GM12878 (cell line): ENCODE results near the gene MTIF2. TPM values are rescaled to one million over a fixed set of nuclear protein-coding genes. Genes with fewer than 3 reads are reported as not detected.

Experiments
- ATAC-seq: fragments of 200-7000 bp; cut with Tn5 transposase; 3 replicates; pipeline ENCODE4 v1.9.1; 2020; ENCODE audit warnings: mild to moderate bottlenecking, moderate library complexity
- BruUV-seq: library from RNA; stranded (reverse); fragments of 400-500 nt; replicated peaks from 2 replicates; lab custom pipeline; 2021; lab: Mats Ljungman, UMichigan
- CTCF ChIA-PET: fragments of 300-600 bp; sonication (Branson Sonifier 250); formaldehyde crosslinking; extraction: SDS; loops from one replicate; lab custom pipeline; 2021; ENCODE audit warnings: inconsistent platforms; lab: Yijun Ruan, JAX
- POLR2A ChIA-PET: fragments of 350-600 bp; formaldehyde crosslinking; extraction: SDS; loops from one replicate; lab custom pipeline; 2021; ENCODE audit warnings: inconsistent platforms; lab: Charles Lee
- RAD21 ChIA-PET: fragments of 300-600 bp; sonication (Branson Sonifier 250); formaldehyde crosslinking; loops from one replicate; lab custom pipeline; 2023; ENCODE audit warnings: antibody characterized with exemption; ENCODE audit not compliant: unreplicated experiment; lab: Charles Lee
- SMC1A ChIA-PET: fragments of 300-600 bp; sonication (Branson Sonifier 250); formaldehyde crosslinking; loops from one replicate; lab custom pipeline; 2023; ENCODE audit not compliant: unreplicated experiment, uncharacterized antibody; lab: Charles Lee
- DNase-seq: peaks from one replicate; pipeline ENCODE4 v3.0.0-alpha.2; 2011; ENCODE audit warnings: low read depth, low spot score
- FAIRE-seq: peaks from 3 replicates; lab custom pipeline; 2011; peaks lifted over from hg19 to GRCh38; lab: Jason Lieb, UNC
- H2AFZ ChIP-seq: 2 replicates; pipeline ENCODE4 v1.6.0; 2011; ENCODE audit warnings: low read depth, low read length, control low read depth; ENCODE audit not compliant: control insufficient read depth
- H3K27ac ChIP-seq: 2 replicates; pipeline ENCODE4 v1.5.1; 2011; ENCODE audit warnings: control low read depth; ENCODE audit not compliant: control insufficient read depth, insufficient read depth
- H3K27me3 ChIP-seq, 2 experiments: replicated peaks in 1 of 2; 2 replicates each; pipeline versions ENCODE4 v1.6.0 to v1.6.1; 2011; ENCODE audit warnings: low read length in 1 of 2; ENCODE audit not compliant: control insufficient read depth in 2 of 2, insufficient read depth in 2 of 2
- H3K36me3 ChIP-seq, 2 experiments: 2 replicates each; pipeline ENCODE4 v1.5.1; 2011; ENCODE audit warnings: low read length in 1 of 2; ENCODE audit not compliant: control insufficient read depth in 2 of 2, insufficient read depth in 2 of 2
- H3K4me1 ChIP-seq: 2 replicates; pipeline ENCODE4 v1.6.1; 2011; ENCODE audit warnings: mild to moderate bottlenecking, low read length, moderate library complexity, mixed read lengths; ENCODE audit not compliant: control insufficient read depth, insufficient read depth
- H3K4me2 ChIP-seq: 2 replicates; pipeline ENCODE4 v1.6.0; 2011; ENCODE audit warnings: control low read depth; ENCODE audit not compliant: control insufficient read depth, insufficient read depth
- H3K4me3 ChIP-seq: fragments of 200-600 bp; sonication (generic); 2 replicates; pipeline ENCODE4 v1.5.1; 2016
- H3K79me2 ChIP-seq: 2 replicates; pipeline ENCODE4 v1.6.0; 2011; ENCODE audit warnings: low read length; ENCODE audit not compliant: control insufficient read depth, insufficient read depth
- H3K9ac ChIP-seq: 2 replicates; pipeline ENCODE4 v1.8.0; 2011; ENCODE audit warnings: low read length, control low read depth, mixed read lengths; ENCODE audit not compliant: control insufficient read depth, insufficient read depth
- H3K9me3 ChIP-seq: replicated peaks from 3 replicates; pipeline ENCODE4 v1.5.1; 2011; ENCODE audit warnings: mild to moderate bottlenecking, low read length; ENCODE audit not compliant: control insufficient read depth, insufficient read depth
- H4K20me1 ChIP-seq: 2 replicates; pipeline ENCODE4 v1.6.0; 2011; ENCODE audit not compliant: control insufficient read depth, insufficient read depth
- BCLAF1 ChIP-seq: fragments of 450-650 bp; IDR thresholded peaks from 2 replicates; pipeline ENCODE4 v1.6.1; 2017; ENCODE audit warnings: antibody characterized with exemption, mild to moderate bottlenecking, moderate library complexity
- NFIC ChIP-seq: IDR thresholded peaks from 2 replicates; pipeline ENCODE4 v1.6.1; 2012; ENCODE audit warnings: low read depth, mild to moderate bottlenecking, inconsistent platforms, low read length, moderate library complexity
- ZNF207 ChIP-seq: fragments of 450-650 bp; IDR thresholded peaks from 2 replicates; pipeline ENCODE4 v1.6.1; 2014; ENCODE audit warnings: antibody characterized with exemption, mild to moderate bottlenecking, borderline replicate concordance
- WGBS: methylation state at CpG from one replicate; pipeline ENCODE4 v1.1.6; 2016; ENCODE audit warnings: low lambda C conversion rate; ENCODE audit not compliant: insufficient replicate concordance, insufficient coverage; ENCODE audit errors: missing lambda C conversion rate; 5-methylcytosine and 5-hydroxymethylcytosine counted together
- in situ Hi-C: fragments of 300-500 bp; cut with MboI; formaldehyde crosslinking; loops from 9 replicates; pipeline ENCODE4 v1.14.3; 2018; ENCODE audit warnings: mixed read lengths
- intact Hi-C: fragments of 100-400 bp; cut with micrococcal nuclease; formaldehyde crosslinking; loops from one replicate; pipeline ENCODE4 v1.14.2; 2022; ENCODE audit not compliant: unreplicated experiment
- polyA plus RNA-seq, 11 experiments: library from polyadenylated mRNA; depleted of rRNA in 4 of 11; unstranded in 6 of 11; stranded (reverse) in 5 of 11; fragments of >200 nt; fragmentation: Nextera tagmentation in 4 of 11; fragmentation: Illumina TruSeq in 1 of 11; extraction: Ambion mirVana in 4 of 11; extraction: Trizol in 1 of 11; gene quantifications; 1 replicate in 1 of 11; 2 replicates in 10 of 11; pipeline versions ENCODE4 v1.2.1 to v1.2.3, GENCODE V29; 2011 to 2016; ENCODE audit warnings: inconsistent platforms in 2 of 11, missing spikeins in 2 of 11, low read depth in 1 of 11
- total RNA-seq, 4 experiments: library from RNA; depleted of rRNA in 3 of 4; stranded (reverse); fragments of >200 nt in 3 of 4; fragmentation: Illumina TruSeq in 1 of 4; extraction: Trizol in 1 of 4; gene quantifications; 2 replicates each; pipeline versions ENCODE4 v1.2.1 to v1.2.3, GENCODE V29; 2013 to 2021

The MTIF2 gene
- total and polyA plus RNA-seq, 10 of the 15 experiments (the other 5 are each of a cell fraction or from before 2014, with no cell fraction given), result 26.4 to 63.7 (median 40.0) TPM

- no peak for TF ChIP-seq BCLAF1
- no peak for TF ChIP-seq NFIC
Measured at GRCh38 chr2:55230551-55230950, 38.5 kb downstream of the MTIF2 start (continued).

GRCh38 chr2:55229221-55229620 is 39.8 kb downstream of the MTIF2 start:
- ChIA-PET CTCF (no interaction called here), POLR2A (interaction anchor here (0.7 kb wide), 1 partner anchor 409 kb away, joined by 4 read pairs; no protein-coding TSS in a partner anchor), RAD21 (no interaction called here), SMC1A (interaction anchor here (0.6 kb wide), 1 partner anchor 689 kb away, joined by 3 read pairs; no protein-coding TSS in a partner anchor)
- no peak overlapping the region for H3K4me3 ChIP-seq
- no peak for ATAC-seq
- no peak for FAIRE-seq
- H3K4me2 ChIP-seq, result no peak overlapping the region
- peaks cover 37% of the 10 kb centered on the region for H3K79me2 ChIP-seq
- peaks cover under 1% of the 10 kb centered on the region; the same call in 1 of the 2 replicates for H3K4me1 ChIP-seq
- H3K36me3 ChIP-seq, result peaks cover 0 to 4% of the 10 kb centered on the region in 2 experiments; a peak in 1 of 4 replicates
- 43% methylated on average over 2 of the region's 2 CpGs for WGBS
- BruUV-seq, result no TSS peak
- H3K27me3 ChIP-seq, result no peaks in the 10 kb centered on the region
- no peak for DNase-seq
- no peaks in the 10 kb centered on the region for H4K20me1 ChIP-seq
- H2AFZ ChIP-seq, result no peak overlapping the region
- TF ChIP-seq ZNF207, result no peak
- no peaks in the 10 kb centered on the region for H3K9me3 ChIP-seq
- H3K27ac ChIP-seq, result no peak overlapping the region
- no peak overlapping the region for H3K9ac ChIP-seq
- in situ Hi-C loops (no loop called here), intact Hi-C loops (no loop called here)
